Brain microvascular endothelial cell (primary cell): ENCODE data around the gene CKS1B.
"Not testable (repeated sequence)": the region's sequence is repeated elsewhere in the genome, so short reads cannot be mapped to it uniquely, and the experiment has no call there.

Experiments
- DNase-seq: peaks from one replicate; pipeline ENCODE4 v3.0.0-alpha.2; 2020
- H3K27ac ChIP-seq: fragments of 250-450 bp; sonication (Bioruptor Pico); 2 replicates; pipeline ENCODE4 v1.5.1; 2020; ENCODE audit warnings: mild to moderate bottlenecking, moderate library complexity
- H3K27me3 ChIP-seq: fragments of 250-450 bp; sonication (Bioruptor Pico); replicated peaks from 2 replicates; pipeline ENCODE4 v1.5.1; 2020; ENCODE audit warnings: mild to moderate bottlenecking
- H3K36me3 ChIP-seq: fragments of 250-450 bp; sonication (Bioruptor Pico); replicated peaks from 2 replicates; pipeline ENCODE4 v1.5.1; 2020; ENCODE audit warnings: mild to moderate bottlenecking
- H3K4me3 ChIP-seq: 2 replicates; pipeline ENCODE4 v1.5.1; 2011; ENCODE audit warnings: low read depth, mild to moderate bottlenecking, control low read depth, low read length, moderate library complexity
- CTCF ChIP-seq: IDR thresholded peaks from 2 replicates; pipeline ENCODE4 v1.5.1; 2011; ENCODE audit warnings: low read depth, mild to moderate bottlenecking, moderate library complexity, low read length, control low read depth, inconsistent platforms; ENCODE audit errors: missing control alignments
- in situ Hi-C: cut with HindIII; loops from 2 replicates; pipeline ENCODE4 v1.10.0; 2017; ENCODE audit warnings: low sequenced_read_pairs, low pct_ligation_motif_present

The CKS1B gene

GRCh38 chr1:154983776-154984466 is 9.4 kb downstream of the CKS1B start:
- peak overlapping the region; percentile 94 for H3K4me3 ChIP-seq
- in situ Hi-C loops = no loop called here
- H3K27ac ChIP-seq = no peak overlapping the region

DNA sequence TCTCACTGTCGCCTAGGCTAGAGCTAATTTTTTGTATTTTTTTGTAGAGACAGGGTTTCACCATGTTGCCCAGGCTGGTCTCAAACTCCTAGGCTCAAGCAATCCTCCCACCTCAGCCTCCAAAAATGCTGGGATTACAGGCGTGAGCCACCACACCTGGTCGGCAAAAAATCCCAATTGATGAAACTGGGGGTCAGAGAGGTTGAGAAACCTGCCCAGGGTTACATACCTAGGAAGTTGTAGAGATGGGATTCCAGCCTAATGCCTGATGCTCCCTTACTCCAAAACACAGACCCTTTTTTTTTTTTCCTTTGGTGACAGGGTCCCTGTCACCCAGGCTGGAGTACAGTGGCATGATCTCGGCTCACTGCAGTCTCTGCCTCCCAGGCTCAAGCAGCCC is 12.3 kb downstream of the CKS1B start:
- H3K27ac ChIP-seq, in situ Hi-C loops, H3K27me3 ChIP-seq, H3K4me3 ChIP-seq, DNase-seq: not testable (repeated sequence)
- H3K36me3 ChIP-seq = peaks cover 27% of the 10 kb centered on the region

More at GRCh38 chr1:154983776-154984466, 9.4 kb downstream of the CKS1B start:
- DNase-seq = no peak
- no peak for TF ChIP-seq CTCF
- Histone ChIP-seq H3K36me3 (peaks cover 17% of the 10 kb centered on the region), H3K27me3 (no peaks in the 10 kb centered on the region)

GRCh38 chr1:154987326-154987725 is 12.8 kb downstream of the CKS1B start:
- no peak for DNase-seq
- Histone ChIP-seq H3K27ac (no peak overlapping the region), H3K36me3 (peaks cover 27% of the 10 kb centered on the region), H3K4me3 (no peak overlapping the region), H3K27me3 (no peaks in the 10 kb centered on the region)
- no peak for TF ChIP-seq CTCF
- in situ Hi-C loops = no loop called here

- H3K27me3 ChIP-seq = no peaks in the 10 kb centered on the region
- DNase-seq = no peak
- in situ Hi-C loops = no loop called here
- H3K4me3 ChIP-seq = no peak overlapping the region
- no peak overlapping the region for H3K27ac ChIP-seq
- peaks cover 32% of the 10 kb centered on the region for H3K36me3 ChIP-seq
- TF ChIP-seq CTCF = no peak
Observed at GRCh38 chr1:154988058-154988954, 13.8 kb downstream of the CKS1B start.

DNA sequence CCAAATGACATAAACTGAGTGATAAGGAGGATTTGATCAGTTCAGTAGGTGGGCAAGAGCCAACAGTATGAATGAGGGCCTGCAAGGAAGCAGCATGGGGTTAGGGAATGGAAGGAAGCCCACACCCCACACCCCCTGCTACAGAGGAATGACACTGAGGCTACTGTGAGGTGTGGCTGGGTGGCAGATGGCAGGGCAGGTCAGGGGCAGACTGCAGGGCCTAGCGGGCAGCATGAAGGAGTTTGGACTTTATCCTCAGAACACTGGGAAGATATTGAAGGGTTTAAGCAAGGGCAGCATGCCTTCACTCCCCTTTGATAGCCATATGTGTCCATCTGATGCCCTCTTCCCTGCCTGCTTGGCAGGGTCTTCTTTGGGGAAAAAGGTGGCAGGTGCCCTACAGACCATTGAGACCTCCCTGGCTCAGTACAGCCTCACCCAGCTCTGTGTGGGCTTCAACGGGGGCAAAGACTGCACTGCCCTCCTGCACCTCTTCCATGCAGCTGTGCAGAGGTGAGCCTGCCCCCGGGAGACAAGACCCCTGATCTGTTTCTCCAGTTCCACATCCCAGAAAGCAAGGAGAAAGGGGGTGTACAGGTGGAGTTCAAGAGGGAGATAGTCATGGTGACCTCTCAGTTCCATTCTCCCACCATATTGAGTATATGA is 14.8 kb downstream of the CKS1B start:
- in situ Hi-C loops = no loop called here
- no peak for TF ChIP-seq CTCF
- DNase-seq = no peak
- no peak overlapping the region for H3K27ac ChIP-seq
- no peak overlapping the region for H3K4me3 ChIP-seq
- no peaks in the 10 kb centered on the region for H3K27me3 ChIP-seq
- H3K36me3 ChIP-seq = peaks cover 32% of the 10 kb centered on the region

- in situ Hi-C loops = no loop called here
- H3K27ac ChIP-seq = no peak overlapping the region
- no peak for DNase-seq
- no peak for TF ChIP-seq CTCF
- peaks cover 32% of the 10 kb centered on the region for H3K36me3 ChIP-seq
- no peak overlapping the region for H3K4me3 ChIP-seq
- H3K27me3 ChIP-seq = no peaks in the 10 kb centered on the region
Observed at GRCh38 chr1:154990276-154990675, 15.8 kb downstream of the CKS1B start.
